HepG2 (cell line): ENCODE measurements around the gene CLTA. TPM values are rescaled to one million over a fixed set of nuclear protein-coding genes. Genes with fewer than 3 reads are reported as not detected.

ENCODE experiments used
- ATAC-seq: fragments of 200-7000 bp; cut with Tn5 transposase; 3 replicates; pipeline ENCODE4 v1.9.1; 2020; ENCODE audit warnings: mild to moderate bottlenecking, moderate library complexity
- BruUV-seq: library from RNA; stranded (reverse); fragments of 400-500 nt; replicated peaks from 2 replicates; lab custom pipeline; 2021; lab: Mats Ljungman, UMichigan
- CTCF ChIA-PET: fragments of 300-600 bp; formaldehyde crosslinking; extraction: SDS; loops from one replicate; lab custom pipeline; 2021; ENCODE audit warnings: low total read pairs, inconsistent platforms, low intra/inter-chr PET ratio; lab: Yijun Ruan, JAX
- POLR2A ChIA-PET: fragments of 350-600 bp; sonication (Branson Sonifier 250); formaldehyde crosslinking; loops from one replicate; lab custom pipeline; 2020; ENCODE audit warnings: antibody characterized with exemption, inconsistent platforms; lab: Yijun Ruan, JAX
- DNase-seq: peaks from one replicate; pipeline ENCODE4 v3.0.0-alpha.2; 2015; ENCODE audit warnings: low spot score
- FAIRE-seq: peaks from 3 replicates; lab custom pipeline; 2011; peaks lifted over from hg19 to GRCh38; lab: Jason Lieb, UNC
- H2AFZ ChIP-seq: one replicate; pipeline ENCODE4 v1.6.1; 2011; ENCODE audit warnings: low read length, inconsistent platforms
- H3K27ac ChIP-seq: fragments of 300-600 bp; 3 replicates; pipeline ENCODE4 v1.8.0; 2011; ENCODE audit warnings: mixed run types, mild to moderate bottlenecking, mixed read lengths, low read length, inconsistent platforms; ENCODE audit not compliant: insufficient read depth; ENCODE audit errors: extremely low read length
- H3K27me3 ChIP-seq, 2 experiments: fragments of 200-600 bp in 1 of 2; 2 replicates in 1 of 2; 3 replicates in 1 of 2; pipeline versions ENCODE4 v1.6.0 to v1.8.0; 2011; ENCODE audit warnings: low read length in 2 of 2, mild to moderate bottlenecking in 2 of 2, moderate library complexity in 2 of 2, inconsistent platforms in 1 of 2; ENCODE audit not compliant: insufficient read depth in 2 of 2, control insufficient read depth in 1 of 2
- H3K36me3 ChIP-seq, 2 experiments: fragments of 200-600 bp in 1 of 2; replicated peaks in 1 of 2; 2 replicates in 1 of 2; 3 replicates in 1 of 2; pipeline versions ENCODE4 v1.5.1 to v1.8.0; 2011; ENCODE audit warnings: low read length in 2 of 2, inconsistent platforms in 1 of 2; ENCODE audit not compliant: insufficient read depth in 2 of 2, control insufficient read depth in 1 of 2
- H3K4me1 ChIP-seq: 2 replicates; pipeline ENCODE4 v1.5.1; 2012; ENCODE audit warnings: low read length, inconsistent platforms; ENCODE audit not compliant: insufficient read depth
- H3K4me2 ChIP-seq: 2 replicates; pipeline ENCODE4 v1.6.0; 2011; ENCODE audit warnings: low read depth, low read length, inconsistent platforms
- H3K4me3 ChIP-seq, 3 experiments: fragments of 200-600 bp in 1 of 3; sonication (generic), shearing (Covaris generic) in 1 of 3; replicated peaks in 1 of 3; 2 replicates each; pipeline ENCODE4 v1.5.1; 2011 to 2016; ENCODE audit warnings: low read length in 3 of 3, inconsistent platforms in 2 of 3, low read depth in 2 of 3, mild to moderate bottlenecking in 2 of 3, control low read depth in 1 of 3, mixed read lengths in 1 of 3; ENCODE audit not compliant: insufficient read depth in 1 of 3
- H3K79me2 ChIP-seq: one replicate; pipeline ENCODE4 v1.6.1; 2011; ENCODE audit warnings: low read length, inconsistent platforms; ENCODE audit not compliant: insufficient read depth
- H3K9ac ChIP-seq: 2 replicates; pipeline ENCODE4 v1.6.0; 2011; ENCODE audit warnings: mild to moderate bottlenecking, low read depth, low read length, inconsistent platforms; ENCODE audit not compliant: insufficient read depth
- H3K9me3 ChIP-seq: 2 replicates; pipeline ENCODE4 v1.5.1; 2012; ENCODE audit warnings: mild to moderate bottlenecking, low read length
- H4K20me1 ChIP-seq: 2 replicates; pipeline ENCODE4 v1.6.0; 2011; ENCODE audit warnings: inconsistent platforms, mild to moderate bottlenecking, low read length, moderate library complexity; ENCODE audit not compliant: insufficient read depth
- FOSL2 ChIP-seq: sonication (generic); formaldehyde crosslinking; IDR thresholded peaks from 2 replicates; pipeline ENCODE4 v1.4.0; 2020; ENCODE audit warnings: missing genetic modification reagents
- LCORL ChIP-seq, 2 experiments: fragments of 450-650 bp in 1 of 2; sonication (generic) in 1 of 2; formaldehyde crosslinking in 1 of 2; IDR thresholded peaks; 2 replicates each; pipeline versions ENCODE4 v1.5.0 to v1.6.1; 2017 to 2020; ENCODE audit warnings: antibody characterized with exemption in 1 of 2, missing genetic modification reagents in 1 of 2
- ZNF350 ChIP-seq: sonication (generic); formaldehyde crosslinking; IDR thresholded peaks from 2 replicates; pipeline ENCODE4 v1.4.0; 2020; ENCODE audit warnings: mild to moderate bottlenecking, low read depth, missing genetic modification reagents, borderline replicate concordance
- WGBS: methylation state at CpG from one replicate; pipeline ENCODE4 v1.1.6; 2017; ENCODE audit warnings: low lambda C conversion rate; 5-methylcytosine and 5-hydroxymethylcytosine counted together
- in situ Hi-C: cut with HindIII; loops from 2 replicates; pipeline ENCODE4 v1.10.0; 2017; ENCODE audit warnings: low pct_unique_long_range_greater_than_20kb; ENCODE audit not compliant: extremely low pct_ligation_motif_present
- intact Hi-C: fragments of 100-400 bp; cut with micrococcal nuclease; formaldehyde crosslinking; loops from one replicate; pipeline ENCODE4 v1.10.0; 2022; ENCODE audit not compliant: unreplicated experiment
- polyA plus RNA-seq, 8 experiments: library from polyadenylated mRNA; depleted of rRNA in 3 of 8; stranded (reverse) in 7 of 8; unstranded in 1 of 8; fragments of >200 nt; fragmentation: Illumina TruSeq in 4 of 8; extraction: Trizol in 4 of 8; gene quantifications; 2 replicates each; pipeline versions ENCODE4 v1.2.1 to v1.2.3, GENCODE V29; 2011 to 2016; ENCODE audit warnings: low read depth in 4 of 8, missing spikeins in 1 of 8, mixed read lengths in 1 of 8; ENCODE audit not compliant: insufficient read depth in 1 of 8
- total RNA-seq, 5 experiments: library from RNA; depleted of rRNA; stranded (reverse); fragments of >200 nt; fragmentation: Illumina TruSeq; extraction: Trizol; gene quantifications; 2 replicates each; pipeline ENCODE4 v1.2.3, GENCODE V29; 2016; ENCODE audit warnings: low read depth in 1 of 5
- TF ChIP-seq, protein P1 (sequence below): fragments of 450-650 bp; IDR thresholded peaks from 2 replicates; pipeline ENCODE4 v1.6.1; 2017; ENCODE audit warnings: mild to moderate bottlenecking
- TF ChIP-seq, protein P2 (sequence below): sonication (generic); formaldehyde crosslinking; IDR thresholded peaks from 2 replicates; pipeline ENCODE4 v1.8.1; 2023; ENCODE audit warnings: mild to moderate bottlenecking, inconsistent platforms, moderate library complexity, missing genetic modification reagents, borderline replicate concordance
- TF ChIP-seq, protein P3 (sequence below): sonication (generic); formaldehyde crosslinking; IDR thresholded peaks from 2 replicates; pipeline ENCODE4 v1.4.0; 2020; ENCODE audit warnings: missing genetic modification reagents, borderline replicate concordance
- TF ChIP-seq, protein P4 (sequence below): sonication (generic); formaldehyde crosslinking; IDR thresholded peaks from 2 replicates; pipeline ENCODE4 v1.4.0; 2020; ENCODE audit warnings: missing genetic modification reagents

The CLTA gene
- total and polyA plus RNA-seq, 2 of the 13 experiments (the other 11 are each of a cell fraction or from before 2014, with no cell fraction given), result 143 to 222 TPM

DNA sequence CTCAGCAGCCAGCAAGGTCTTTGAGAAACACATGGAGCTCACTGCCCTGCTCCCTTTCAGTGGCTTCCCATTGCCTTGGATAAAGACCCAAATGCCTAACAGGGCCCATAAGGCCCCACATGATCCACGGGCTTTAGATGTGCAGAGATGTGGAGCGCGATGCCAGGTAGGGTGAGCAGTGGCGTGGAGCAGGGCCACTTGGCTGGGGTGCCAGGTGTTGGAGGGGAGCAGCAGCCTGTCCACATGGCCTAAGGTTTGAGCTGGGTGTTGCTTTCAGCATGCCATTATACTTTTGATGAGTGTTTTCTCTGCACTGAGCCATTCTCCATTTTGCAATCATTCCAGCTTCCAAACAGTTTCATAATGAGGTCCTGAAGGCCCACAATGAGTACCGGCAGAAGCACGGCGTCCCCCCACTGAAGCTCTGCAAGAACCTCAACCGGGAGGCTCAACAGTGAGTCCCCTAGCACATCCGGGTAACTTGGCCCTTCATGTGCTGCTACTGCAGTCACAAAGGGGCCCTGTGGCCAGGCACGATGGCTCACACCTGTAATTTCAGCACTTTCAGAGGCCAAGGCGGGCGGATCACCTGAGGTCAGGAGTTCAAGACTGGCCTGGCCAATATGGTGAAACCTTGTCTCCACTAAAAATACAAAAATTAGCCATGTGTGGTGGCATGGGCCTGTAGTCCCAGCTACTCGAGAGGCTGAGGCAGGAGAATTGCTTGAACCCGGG is 43.1 kb upstream of the CLTA start (continued):
- TF ChIP-seq, protein P1, sequence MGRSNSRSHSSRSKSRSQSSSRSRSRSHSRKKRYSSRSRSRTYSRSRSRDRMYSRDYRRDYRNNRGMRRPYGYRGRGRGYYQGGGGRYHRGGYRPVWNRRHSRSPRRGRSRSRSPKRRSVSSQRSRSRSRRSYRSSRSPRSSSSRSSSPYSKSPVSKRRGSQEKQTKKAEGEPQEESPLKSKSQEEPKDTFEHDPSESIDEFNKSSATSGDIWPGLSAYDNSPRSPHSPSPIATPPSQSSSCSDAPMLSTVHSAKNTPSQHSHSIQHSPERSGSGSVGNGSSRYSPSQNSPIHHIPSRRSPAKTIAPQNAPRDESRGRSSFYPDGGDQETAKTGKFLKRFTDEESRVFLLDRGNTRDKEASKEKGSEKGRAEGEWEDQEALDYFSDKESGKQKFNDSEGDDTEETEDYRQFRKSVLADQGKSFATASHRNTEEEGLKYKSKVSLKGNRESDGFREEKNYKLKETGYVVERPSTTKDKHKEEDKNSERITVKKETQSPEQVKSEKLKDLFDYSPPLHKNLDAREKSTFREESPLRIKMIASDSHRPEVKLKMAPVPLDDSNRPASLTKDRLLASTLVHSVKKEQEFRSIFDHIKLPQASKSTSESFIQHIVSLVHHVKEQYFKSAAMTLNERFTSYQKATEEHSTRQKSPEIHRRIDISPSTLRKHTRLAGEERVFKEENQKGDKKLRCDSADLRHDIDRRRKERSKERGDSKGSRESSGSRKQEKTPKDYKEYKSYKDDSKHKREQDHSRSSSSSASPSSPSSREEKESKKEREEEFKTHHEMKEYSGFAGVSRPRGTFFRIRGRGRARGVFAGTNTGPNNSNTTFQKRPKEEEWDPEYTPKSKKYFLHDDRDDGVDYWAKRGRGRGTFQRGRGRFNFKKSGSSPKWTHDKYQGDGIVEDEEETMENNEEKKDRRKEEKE, result no peak
- TF ChIP-seq ZNF350 (CRISPR knock-in tag), result no peak
- TF ChIP-seq, protein P2, sequence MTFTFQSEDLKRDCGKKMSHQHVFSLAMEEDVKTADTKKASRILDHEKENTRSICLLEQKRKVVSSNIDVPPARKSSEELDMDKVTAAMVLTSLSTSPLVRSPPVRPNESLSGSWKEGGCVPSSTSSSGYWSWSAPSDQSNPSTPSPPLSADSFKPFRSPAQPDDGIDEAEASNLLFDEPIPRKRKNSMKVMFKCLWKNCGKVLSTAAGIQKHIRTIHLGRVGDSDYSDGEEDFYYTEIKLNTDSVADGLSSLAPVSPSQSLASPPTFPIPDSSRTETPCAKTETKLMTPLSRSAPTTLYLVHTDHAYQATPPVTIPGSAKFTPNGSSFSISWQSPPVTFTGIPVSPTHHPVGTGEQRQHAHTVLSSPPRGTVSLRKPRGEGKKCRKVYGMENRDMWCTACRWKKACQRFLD (CRISPR knock-in tag), result no peak

DNA sequence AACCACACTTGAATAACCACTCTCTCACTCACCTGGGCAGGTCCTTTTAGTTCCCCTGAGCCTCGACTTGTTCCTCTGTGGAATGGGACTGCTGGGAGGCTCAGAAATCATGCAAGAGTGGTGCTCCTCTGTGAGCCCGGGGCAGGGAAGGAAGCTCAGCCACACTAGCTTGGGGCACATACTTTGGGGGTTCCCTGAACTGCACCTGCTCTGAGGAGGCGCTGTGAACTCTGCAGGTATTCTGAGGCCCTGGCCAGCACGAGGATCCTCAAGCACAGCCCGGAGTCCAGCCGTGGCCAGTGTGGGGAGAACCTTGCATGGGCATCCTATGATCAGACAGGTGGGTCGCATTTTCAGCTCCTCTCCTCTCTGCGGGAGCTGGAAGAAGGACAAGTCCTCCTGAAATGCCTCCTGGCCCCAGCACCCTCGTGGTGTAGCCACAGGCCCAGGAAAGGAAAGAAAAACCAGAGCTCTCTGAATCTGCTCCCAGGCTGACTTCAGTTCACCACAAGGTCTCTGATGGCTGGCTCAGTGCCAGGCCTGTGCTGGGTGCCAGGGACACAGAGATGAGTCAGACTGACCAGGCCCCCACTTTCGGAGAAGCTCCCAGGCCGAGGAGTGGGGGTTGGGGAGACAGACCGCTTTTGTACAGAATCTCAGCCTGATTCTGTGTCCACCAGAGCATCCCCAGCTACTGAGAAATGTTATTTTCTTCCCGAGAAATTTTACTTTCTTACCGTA is 42.2 kb upstream of the CLTA start:
- no peaks in the 10 kb centered on the region for H3K36me3 ChIP-seq
- POLR2A ChIA-PET, result interaction anchor here (0.6 to 1.4 kb wide), 4 partner anchors 9 to 192 kb away, joined by 3 to 4 read pairs (median 3); partner anchors contain the start of gene CLTA
- CTCF ChIA-PET, result no interaction called here
- no TSS peak for BruUV-seq
- H2AFZ ChIP-seq, result no peak overlapping the region
- H3K4me3 ChIP-seq, result no peak overlapping the region
- in situ Hi-C loops (no loop called here), intact Hi-C loops (no loop called here)
- peak; percentile 14; the same call in 2 of the 3 replicates for ATAC-seq
- no peaks in the 10 kb centered on the region for H3K79me2 ChIP-seq
- peaks cover 11% of the 10 kb centered on the region; the same call in 1 of the 2 replicates for H3K9me3 ChIP-seq
- H3K27me3 ChIP-seq, result peaks cover 3 to 8% of the 10 kb centered on the region in 2 experiments; a peak in 3 of 5 replicates
- 4% methylated on average over 6 of the region's 14 CpGs for WGBS
- FAIRE-seq, result no peak
- no peak overlapping the region for H3K9ac ChIP-seq
- no peak overlapping the region for H3K4me2 ChIP-seq
- H4K20me1 ChIP-seq, result no peaks in the 10 kb centered on the region
- H3K4me1 ChIP-seq, result peaks cover 41% of the 10 kb centered on the region
- no peak overlapping the region for H3K27ac ChIP-seq
- peak; percentile 63 for DNase-seq
- TF ChIP-seq LCORL (IDR thresholded peaks at IDR 0.05) (peak; percentile 69), LCORL (CRISPR knock-in tag; IDR thresholded peaks at IDR 0.05) (no peak), FOSL2 (peak; percentile 90)
- TF ChIP-seq, protein P3, sequence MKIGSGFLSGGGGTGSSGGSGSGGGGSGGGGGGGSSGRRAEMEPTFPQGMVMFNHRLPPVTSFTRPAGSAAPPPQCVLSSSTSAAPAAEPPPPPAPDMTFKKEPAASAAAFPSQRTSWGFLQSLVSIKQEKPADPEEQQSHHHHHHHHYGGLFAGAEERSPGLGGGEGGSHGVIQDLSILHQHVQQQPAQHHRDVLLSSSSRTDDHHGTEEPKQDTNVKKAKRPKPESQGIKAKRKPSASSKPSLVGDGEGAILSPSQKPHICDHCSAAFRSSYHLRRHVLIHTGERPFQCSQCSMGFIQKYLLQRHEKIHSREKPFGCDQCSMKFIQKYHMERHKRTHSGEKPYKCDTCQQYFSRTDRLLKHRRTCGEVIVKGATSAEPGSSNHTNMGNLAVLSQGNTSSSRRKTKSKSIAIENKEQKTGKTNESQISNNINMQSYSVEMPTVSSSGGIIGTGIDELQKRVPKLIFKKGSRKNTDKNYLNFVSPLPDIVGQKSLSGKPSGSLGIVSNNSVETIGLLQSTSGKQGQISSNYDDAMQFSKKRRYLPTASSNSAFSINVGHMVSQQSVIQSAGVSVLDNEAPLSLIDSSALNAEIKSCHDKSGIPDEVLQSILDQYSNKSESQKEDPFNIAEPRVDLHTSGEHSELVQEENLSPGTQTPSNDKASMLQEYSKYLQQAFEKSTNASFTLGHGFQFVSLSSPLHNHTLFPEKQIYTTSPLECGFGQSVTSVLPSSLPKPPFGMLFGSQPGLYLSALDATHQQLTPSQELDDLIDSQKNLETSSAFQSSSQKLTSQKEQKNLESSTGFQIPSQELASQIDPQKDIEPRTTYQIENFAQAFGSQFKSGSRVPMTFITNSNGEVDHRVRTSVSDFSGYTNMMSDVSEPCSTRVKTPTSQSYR (CRISPR knock-in tag), result peak; percentile 39; the same call in 1 of the 2 replicates
- TF ChIP-seq, protein P4, sequence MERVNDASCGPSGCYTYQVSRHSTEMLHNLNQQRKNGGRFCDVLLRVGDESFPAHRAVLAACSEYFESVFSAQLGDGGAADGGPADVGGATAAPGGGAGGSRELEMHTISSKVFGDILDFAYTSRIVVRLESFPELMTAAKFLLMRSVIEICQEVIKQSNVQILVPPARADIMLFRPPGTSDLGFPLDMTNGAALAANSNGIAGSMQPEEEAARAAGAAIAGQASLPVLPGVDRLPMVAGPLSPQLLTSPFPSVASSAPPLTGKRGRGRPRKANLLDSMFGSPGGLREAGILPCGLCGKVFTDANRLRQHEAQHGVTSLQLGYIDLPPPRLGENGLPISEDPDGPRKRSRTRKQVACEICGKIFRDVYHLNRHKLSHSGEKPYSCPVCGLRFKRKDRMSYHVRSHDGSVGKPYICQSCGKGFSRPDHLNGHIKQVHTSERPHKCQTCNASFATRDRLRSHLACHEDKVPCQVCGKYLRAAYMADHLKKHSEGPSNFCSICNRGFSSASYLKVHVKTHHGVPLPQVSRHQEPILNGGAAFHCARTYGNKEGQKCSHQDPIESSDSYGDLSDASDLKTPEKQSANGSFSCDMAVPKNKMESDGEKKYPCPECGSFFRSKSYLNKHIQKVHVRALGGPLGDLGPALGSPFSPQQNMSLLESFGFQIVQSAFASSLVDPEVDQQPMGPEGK (CRISPR knock-in tag), result peak; percentile 60; the same call in 1 of the 2 replicates
